Stimulated activated CD8-positive, alpha-beta memory T cell treated with anti-CD3 and anti-CD28 coated beads, Interleukin-12 subunit alpha, Interleukin-12 subunit beta, amount 100 ng/mL, for 1 hour (primary cell): Measurements from ENCODE around the gene TLL1.

ENCODE experiments used
- DNase-seq: peaks from one replicate; pipeline ENCODE4 v3.0.0-alpha.2; 2020; ENCODE audit warnings: low read depth

Gene TLL1

GRCh38 chr4:165971933-165972332 is 98.9 kb downstream of the TLL1 start:
- DNase-seq: no peak

DNA sequence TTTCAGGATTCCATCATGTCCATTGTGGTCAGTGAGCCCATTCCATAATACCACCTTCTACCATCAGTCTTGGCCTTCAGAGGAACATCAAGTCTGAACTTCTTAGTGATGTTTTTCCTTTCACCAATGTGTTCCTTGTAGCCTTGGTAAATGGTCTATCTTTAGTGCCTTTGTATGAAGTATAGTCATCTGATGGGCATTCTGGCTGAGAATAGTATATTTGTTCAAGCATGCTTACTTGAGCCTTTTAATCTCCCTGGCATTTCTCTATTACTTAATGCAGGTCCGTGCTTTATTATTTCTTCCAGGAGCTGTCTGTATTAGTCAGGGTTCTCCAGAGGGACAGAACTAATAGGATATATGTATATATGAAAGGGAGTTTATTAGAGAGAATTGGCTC is 99.7 kb downstream of the TLL1 start:
- no peak for DNase-seq

- no peak for DNase-seq
Observed at GRCh38 chr4:165982934-165983333, 109.9 kb downstream of the TLL1 start.

DNA sequence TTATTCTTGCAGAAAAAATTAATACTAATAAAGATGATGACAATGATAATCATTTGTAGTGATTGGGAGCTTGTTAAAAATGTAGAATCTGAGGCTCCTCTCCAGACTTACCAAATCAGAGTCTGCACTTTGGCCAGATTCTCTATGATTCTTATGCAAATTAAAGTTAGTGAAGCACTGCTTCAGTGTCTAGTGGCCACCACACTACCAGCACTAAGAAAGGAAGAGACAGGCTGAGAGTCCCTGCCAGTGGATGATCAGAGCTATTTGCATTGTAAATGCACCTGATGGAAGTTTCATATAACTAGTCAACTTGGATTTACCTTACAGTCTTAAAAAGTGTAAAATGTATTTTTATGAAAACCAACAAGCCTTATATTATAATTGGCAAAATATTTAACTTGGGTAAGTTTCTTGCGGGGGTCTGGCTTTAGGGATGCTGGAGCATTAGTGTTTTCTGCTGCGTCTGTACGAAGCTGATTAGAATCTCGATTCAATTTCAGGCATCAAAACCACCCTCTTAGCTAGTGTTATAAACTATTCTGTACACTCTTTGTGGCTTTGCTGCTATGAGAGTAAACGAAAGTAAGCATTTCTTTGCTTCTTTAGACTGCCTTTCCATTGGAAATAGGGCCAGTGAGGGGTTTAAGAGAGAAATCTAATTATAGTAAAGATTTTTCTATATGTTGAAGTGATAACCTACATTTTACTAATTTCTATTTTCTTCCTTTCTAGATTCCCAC is 114.1 kb downstream of the TLL1 start:
- DNase-seq: no peak

DNA sequence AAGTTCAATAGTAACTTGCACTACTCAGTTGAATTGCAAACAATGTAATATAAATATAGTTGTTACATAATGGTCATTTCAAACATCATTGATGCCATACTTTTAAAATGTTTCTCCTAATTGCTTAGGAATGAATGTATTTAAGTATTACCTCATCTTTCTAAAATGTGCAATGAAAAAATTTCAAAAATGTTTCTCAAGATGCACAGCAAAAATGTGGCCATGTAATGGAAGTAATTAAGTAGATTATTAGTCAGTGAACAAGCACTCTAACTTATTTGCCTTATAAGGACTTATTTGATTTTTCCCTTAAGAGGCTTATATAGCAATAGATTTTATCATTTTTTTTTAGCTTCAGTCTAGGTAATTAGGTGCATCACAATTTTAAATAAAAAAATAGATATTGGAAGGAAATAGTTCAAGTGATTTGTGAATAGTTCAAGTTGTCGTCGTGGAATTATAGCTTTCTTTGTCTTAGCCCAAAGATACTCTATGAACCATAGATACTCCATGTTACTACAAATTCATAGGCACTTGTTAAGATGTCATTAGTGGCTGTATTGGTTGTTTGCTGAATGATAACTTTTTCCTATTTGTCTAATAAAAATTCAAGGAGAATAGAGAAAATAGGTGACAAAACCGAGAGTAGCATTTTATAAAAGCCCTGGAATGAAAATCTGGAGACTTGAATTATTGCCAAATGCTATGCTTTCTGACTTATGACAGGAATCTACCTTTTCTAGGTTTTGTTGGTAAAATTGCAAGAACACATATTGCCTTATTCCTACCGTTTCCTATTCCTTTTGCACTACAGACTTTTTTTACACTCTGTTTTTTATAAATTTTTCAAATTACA is 118.5 kb downstream of the TLL1 start:
- DNase-seq: no peak

- DNase-seq: no peak
Observed at GRCh38 chr4:165992283-165992682, 119.2 kb downstream of the TLL1 start.

- no peak for DNase-seq
Observed at GRCh38 chr4:165994701-165995100, 121.7 kb downstream of the TLL1 start.

GRCh38 chr4:166003811-166004210 is 130.8 kb downstream of the TLL1 start:
- DNase-seq: no peak

DNA sequence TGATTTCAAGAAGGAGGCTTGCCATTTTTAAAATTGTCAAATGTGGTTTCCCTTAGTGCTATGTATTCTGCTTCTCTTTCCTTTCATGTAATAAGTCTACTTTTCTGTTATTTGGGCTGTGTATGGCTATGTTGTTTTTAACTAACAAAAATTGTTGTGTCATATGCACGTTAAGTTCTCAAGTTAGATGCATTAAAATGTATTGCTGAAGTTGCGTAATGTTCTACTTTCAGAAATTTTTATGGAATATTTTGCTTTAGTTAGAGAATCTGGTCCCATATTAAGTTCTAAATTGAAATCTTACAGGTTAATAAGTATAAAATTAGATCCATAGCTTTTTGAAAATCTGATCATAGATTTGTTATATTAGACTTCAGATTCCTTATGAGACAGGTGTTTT is 133.2 kb downstream of the TLL1 start:
- no peak for DNase-seq

DNA sequence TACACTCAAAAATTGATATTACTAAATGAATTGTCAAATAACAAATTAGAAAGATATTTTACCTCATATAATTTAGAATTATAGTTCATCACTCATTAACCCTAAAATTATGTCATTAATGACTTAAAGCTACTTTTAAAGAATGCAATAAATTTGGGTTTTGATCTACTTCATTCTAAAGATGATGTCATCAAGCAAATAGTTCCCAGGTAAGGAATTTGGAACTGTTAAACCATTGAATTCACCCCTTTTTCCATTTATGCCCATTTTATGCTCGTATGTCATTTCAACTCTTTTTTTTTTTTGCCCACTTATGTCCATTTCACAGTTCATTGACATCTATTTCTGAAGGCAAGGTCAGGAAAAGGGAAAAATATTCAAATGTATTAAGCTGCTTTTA is 135.5 kb downstream of the TLL1 start:
- DNase-seq: no peak

DNA sequence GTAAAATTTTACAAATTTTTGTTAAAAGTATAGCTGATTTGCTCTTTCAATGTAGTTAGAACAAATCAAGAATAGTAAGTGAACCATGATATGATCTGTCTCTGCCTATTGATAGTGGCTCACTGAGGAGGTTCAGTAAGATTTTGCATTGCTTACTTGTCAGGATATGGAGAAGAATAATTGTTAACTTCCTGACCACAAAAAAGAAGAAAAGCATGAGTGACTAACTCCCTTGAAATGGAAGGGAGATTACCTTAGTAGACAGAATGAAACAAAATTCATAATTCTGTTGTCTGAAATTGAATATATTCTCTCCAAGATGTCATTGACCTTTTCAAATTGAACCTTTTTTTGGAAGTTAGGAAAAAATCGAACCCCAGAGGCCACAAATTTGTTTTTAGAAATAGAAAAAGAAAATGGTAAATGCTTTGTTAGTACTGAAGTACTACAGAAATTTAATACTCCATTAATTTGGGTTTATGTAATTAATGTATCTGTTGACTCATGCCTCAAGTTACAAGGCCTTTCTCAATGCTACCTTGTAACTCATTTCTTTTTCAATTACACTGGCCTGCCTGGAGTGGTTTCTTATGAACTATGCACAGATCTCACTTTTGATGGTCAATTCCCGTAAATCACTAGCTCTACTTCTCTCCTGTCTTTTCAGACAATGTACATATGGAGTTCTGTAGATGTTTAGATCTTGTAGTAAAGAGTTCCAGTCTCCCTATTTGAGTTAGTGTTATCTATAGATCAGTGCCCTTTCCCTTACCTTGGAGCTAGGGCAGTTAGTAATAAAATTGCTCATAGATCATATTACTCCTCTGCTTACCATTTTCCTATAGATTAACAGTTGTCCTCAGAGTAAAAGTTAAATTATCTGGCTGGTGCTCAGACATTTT is 139.3 kb downstream of the TLL1 start:
- no peak for DNase-seq

DNA sequence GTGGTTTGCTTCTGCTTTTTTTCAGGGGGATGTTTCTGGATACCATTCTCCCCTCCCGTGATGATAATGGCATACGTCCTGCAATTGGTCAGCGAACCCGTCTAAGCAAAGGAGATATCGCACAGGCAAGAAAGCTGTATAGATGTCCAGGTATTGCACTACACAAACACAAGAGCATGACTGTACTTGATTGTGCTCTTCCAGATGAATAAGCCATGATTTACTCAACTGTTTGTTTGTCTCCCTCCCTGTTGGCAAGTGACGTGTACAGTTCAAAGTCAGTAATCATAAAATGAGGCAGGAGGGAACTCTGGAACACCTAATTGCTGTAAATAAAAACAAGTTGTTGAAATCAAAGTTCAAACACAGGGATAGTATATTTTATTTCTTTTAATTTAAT is 141.4 kb downstream of the TLL1 start:
- no peak for DNase-seq

- no peak for DNase-seq
Observed at GRCh38 chr4:166017804-166018203, 144.8 kb downstream of the TLL1 start.

DNA sequence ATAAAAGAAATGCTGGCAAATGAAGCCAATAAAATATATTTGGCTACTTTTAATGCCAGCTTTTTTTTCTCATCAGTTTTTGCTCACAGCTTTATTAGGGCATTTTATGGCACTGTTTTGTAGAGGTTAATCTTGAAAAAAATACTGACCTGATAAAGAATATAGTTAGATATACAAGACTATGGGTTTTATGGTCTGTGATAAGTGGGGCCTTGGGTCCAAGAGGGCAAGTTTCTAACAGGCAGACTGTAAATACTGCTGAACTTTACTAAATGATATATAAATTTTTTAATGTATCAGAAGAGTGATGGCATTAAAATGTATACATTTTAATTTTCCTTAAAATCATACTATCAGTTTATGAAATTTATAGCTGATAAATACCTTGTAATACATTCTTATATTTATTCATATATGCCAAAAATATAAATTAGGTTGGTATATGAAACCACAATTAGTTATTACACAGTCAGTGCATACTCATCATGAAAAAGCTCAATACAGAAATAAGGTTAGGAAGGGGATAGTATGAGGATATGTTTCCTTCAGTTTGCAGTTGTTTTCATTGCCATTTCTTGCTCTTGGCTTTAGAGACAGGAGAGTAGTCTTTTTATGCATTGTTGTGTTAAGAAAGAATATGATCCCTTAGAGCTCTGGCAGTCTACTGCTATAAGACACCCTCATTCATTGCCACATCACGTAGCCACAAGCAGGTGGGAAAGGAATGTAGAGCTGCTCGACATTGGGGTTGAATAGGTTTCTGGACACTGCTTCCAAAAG is 146.6 kb downstream of the TLL1 start:
- DNase-seq: no peak

GRCh38 chr4:166021617-166022016 is 148.6 kb downstream of the TLL1 start:
- DNase-seq: no peak

DNA sequence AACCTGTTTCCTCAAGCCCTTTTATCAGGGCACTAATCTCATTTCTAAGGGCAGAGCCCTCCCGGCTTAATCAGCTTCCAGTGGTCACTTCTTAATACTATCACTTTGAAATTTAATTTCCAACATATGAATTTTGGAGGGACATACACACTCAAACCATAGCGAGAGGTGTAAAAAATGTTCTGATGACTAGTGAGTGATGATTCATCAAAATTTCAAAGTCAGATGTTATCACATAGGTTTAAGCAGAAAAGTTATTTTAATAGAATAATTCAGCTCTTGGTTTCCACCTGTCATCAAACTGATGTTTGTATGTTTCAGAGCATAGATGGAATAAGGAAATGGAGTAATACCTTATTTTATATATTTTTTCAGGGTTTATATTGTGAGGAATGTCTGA is 161.9 kb downstream of the TLL1 start:
- no peak for DNase-seq

GRCh38 chr4:166039822-166040221 is 166.8 kb downstream of the TLL1 start:
- no peak for DNase-seq

DNA sequence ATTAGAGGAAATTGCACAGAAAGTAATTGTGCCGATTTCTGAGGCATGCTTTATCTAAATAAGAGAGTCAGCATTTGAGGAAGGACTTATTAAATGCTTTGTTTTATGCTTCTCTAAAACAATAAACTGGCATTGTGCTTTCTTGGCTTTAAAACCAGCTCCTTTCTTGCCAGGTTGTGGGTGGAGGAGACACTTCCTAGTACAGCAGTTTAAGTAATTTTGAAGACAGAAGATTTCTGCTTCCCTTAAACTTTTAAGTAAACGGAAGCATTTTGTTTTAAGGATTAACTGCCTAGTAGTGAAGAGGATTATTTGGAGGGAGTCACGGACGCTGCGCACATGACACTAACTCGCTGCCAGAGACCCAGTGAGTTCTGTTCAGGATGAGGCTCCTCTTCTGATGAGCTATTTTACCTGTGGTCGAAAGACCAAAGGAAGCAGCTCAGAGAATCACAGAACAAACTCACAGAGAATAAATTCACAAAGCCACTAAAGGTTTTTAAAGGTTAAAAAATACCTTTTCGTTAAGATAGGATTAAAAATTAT is 169.5 kb downstream of the TLL1 start:
- DNase-seq: no peak

DNA sequence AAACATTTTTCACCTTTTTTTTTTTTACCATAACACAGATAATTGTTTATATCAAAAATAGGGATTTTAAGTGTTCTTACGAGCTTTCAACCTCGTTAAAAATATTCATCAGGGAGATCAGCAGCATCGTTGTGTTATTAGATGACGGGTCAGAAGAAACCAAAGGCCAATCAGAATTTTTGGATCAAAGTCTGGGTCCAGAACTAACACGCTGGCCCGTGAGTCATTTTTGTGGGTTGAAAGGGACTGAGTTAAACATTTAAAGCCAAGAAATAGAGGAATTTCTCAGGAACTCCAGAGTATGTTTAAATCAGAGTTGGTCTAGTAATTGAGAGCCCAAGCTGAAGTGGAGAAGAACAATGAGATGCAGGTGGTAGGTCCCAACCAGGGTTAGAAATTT is 170.8 kb downstream of the TLL1 start:
- no peak for DNase-seq

DNA sequence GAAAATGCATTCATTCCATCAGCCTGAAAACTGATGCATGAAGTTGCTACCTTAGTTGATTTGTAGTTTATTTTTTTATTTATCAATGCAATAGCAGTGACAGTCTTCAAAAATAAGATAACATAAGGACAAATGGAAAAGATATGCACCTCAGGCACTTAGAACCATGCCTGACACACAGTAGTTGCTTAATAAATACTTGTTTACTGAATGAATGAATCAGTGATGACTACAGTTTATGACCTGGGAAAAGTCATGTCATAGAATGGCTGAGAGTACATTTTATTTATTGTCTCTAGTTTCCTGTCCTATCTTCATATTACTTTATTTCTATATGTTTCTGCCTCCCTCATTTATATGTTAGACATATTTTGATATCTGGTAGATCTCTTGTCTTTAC is 171.8 kb downstream of the TLL1 start:
- no peak for DNase-seq

DNA sequence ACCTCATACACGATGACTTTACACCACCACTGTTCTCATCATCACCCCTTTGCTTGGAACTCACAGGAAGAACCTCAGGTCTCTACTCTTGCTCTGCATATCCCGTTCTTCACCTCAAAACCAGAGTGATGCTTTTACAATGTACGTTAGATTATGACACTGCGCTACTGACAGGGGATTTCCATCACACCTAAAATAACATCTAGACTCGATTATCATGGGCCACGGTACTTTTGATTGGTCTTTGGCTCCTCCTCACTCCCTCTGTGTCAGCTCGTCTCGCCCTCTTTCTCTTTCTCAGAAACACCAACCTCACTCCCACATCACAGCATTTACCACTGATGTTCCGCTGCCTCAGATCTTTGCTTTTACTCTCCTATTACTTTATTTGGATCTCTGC is 172.4 kb downstream of the TLL1 start:
- DNase-seq: no peak
